Hematopoietic multipotent progenitor cell treated with erythropoietin and hydrocortisone succinate and interleukin-3 and kit ligand, for 8 days (in vitro differentiated cells): ENCODE data around the gene ZNF518A.
"Not testable (repeated sequence)": the region's sequence is repeated elsewhere in the genome, so short reads cannot be mapped to it uniquely, and the experiment has no call there.

Experiments
- DNase-seq: peaks from one replicate; pipeline ENCODE4 v3.0.0-alpha.2; 2015

Gene ZNF518A

DNA sequence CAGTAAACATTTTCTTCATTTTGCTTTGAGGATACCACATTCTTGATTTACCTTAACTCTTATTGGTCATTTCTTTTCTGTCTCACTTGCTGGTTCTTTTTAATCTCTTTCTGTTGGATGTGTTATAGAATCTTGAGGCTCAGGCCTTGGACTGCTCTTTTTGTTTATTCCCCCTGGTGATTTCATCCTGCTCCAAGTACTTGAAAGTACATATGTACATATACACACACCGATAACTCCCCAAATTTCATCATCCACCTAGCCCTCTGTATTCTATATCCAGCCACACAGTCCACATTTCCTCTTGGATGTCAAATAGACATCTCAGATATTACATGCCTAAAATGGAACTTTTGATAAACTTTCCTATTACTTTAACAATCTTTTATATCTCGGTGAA lies 7.5 kb downstream of the ZNF518A start:
- no peak for DNase-seq

- DNase-seq, result no peak
Observed at GRCh38 chr10:96138102-96138501, 8.0 kb downstream of the ZNF518A start.

- DNase-seq, result no peak
Observed at GRCh38 chr10:96152437-96152836, 22.3 kb downstream of the ZNF518A start.

- DNase-seq, result no peak
Observed at GRCh38 chr10:96153070-96153469, 23.0 kb downstream of the ZNF518A start.

GRCh38 chr10:96165726-96166125 lies 35.6 kb downstream of the ZNF518A start:
- DNase-seq, result no peak

DNA sequence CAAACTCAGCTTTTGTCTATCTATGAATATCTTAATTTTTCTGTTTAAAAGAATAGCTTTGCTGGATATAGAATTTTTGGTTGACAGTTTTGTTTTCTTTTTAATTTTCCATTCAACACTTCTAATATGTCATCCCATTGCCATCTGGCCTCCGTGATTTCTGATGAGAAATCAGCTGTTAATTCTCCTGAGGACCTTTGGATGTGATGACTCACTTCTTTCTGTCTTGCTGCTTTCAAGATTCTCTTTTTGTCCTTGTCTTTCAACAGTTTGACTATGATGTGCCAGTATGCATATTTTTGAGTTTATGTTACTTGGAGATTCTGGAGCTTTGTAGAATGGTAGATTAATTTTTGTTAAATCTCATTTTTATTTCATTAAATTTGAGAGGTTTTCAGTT lies 38.4 kb downstream of the ZNF518A start:
- DNase-seq, result no peak

DNA sequence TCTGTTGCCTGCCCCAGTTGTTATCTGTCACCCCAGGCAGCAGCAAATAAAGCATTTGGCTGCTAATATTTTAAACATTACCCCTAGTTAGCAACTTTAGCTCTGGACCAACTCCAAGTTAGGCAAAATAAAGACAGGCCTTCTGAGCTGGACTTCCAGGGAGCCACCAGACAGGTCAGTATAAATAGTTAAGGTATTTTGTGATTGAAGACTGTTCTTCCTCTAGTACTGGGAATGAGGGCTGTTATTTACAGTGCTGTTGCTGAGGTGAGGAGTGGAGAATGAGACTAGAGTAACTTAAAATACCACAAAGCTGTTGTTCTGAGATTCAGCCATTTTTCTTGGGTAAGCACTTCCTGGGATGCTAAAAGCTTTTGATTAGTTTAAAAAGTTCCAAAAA lies 40.1 kb downstream of the ZNF518A start:
- DNase-seq, result no peak

DNA sequence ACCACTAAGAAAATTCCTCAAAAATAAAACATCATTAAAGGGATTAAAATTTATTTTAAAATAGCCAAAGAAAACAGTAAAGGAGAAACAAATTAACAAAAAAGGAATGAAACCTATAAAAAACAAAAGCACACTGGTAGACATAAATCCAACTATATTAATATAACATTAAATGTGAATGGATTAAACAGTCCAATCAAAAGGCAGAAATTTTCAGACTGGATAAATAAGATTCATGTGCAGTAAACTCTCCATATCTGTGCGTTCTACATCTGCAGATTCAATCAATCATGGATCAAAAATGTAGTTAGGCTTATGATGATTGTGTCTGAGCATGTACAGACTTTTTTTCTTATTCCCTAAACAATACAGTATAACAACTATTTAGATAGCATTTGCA lies 42.6 kb downstream of the ZNF518A start:
- DNase-seq, result no peak

DNA sequence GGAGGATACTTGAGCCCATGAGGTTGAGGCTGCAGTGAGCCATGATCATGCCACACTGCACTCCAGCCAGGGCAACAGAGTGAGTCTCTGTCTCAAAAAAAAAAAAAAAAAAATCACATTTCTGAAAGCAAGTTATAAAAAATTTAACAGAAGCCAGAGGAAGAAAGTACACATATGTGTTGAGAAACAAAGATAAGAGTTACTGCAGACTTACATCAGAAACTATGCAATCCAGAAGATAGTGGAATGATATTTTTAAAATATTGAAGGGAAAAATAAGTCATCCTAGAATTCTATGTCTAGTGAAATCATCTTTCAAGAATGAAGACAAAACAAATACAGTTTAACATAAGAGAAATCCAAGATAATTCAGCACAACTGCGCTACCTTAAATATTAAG lies 46.9 kb downstream of the ZNF518A start:
- no peak for DNase-seq

GRCh38 chr10:96188421-96188820 lies 58.3 kb downstream of the ZNF518A start:
- no peak for DNase-seq

DNA sequence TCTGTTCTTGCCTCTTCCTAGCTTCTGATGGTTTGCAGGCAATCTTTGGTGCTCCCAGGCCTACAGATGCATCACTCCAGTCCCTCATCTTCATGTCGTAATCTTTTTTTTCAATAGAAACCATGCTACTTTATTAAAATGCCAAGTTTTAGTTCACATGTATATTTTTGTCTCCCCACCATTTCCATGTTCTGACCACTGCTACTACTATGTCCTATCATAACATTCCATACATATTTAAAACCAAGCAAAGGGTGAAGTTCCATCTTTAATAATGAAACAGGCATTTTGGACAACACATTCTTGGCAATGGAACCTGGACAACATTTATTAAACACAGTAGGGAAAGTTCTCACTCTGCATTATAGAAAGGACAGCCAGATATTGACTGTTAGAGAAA lies 58.8 kb downstream of the ZNF518A start:
- no peak for DNase-seq

- DNase-seq, result not testable (repeated sequence)
Observed at GRCh38 chr10:96189505-96189904, 59.4 kb downstream of the ZNF518A start.

GRCh38 chr10:96201525-96201924 lies 71.4 kb downstream of the ZNF518A start:
- no peak for DNase-seq

- DNase-seq, result no peak
Observed at GRCh38 chr10:96205580-96205979, 75.5 kb downstream of the ZNF518A start.

DNA sequence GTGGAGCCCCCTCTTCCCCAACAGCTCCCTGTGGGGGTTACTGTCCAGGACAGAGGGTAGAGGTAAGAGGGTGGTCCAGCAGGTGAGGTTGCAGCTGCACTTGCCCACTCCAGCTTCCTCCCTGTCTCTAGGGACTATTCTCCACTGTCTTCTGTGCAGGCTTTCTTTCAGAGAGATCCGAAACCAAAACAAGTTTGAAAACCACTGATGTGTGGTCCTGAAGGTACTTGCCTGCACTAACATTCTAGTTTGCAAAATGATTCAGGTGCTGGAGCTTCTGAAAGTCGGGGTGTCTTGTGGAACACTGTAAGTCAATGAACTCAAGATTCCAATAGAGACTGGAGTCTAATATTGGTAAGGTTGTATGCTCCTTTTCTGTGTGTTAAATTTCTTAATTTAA lies 78.2 kb downstream of the ZNF518A start:
- no peak for DNase-seq

DNA sequence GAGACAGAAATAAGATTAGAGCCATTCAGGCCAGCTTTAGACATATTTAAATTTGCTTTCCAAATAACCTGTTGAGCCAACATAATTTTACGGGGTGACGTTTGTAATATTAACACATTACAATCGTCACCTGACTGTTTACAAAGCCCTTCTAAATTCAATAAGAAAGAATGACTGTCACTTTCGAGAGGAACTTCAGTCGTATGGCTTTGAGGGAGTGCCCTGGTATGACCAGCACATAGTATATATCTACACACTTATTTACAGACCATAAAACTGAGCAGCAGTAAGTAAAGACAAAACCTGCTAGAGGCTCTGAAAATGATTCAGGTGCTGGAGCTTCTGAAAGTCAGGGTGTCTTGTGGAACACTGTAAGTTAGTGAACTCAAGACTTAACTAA lies 78.8 kb downstream of the ZNF518A start:
- DNase-seq, result no peak

DNA sequence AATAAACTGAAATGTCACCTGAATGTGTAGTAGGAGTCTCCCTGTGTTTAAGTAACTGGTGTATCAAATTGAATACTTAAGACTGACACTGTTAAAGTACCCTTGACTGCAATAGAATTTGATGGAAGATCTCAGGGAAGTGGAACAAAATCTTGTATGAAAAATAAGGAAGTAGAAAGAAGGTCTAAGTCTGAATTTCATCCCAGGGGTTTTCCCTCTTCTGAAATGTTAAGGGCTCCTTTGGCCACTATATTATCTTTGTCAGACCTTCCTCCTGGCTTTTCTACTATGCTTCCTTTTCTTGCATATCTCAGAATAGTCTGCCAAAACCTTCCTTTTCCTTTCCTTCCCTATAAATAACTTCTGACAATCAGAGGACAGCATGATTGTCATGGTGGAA lies 81.7 kb downstream of the ZNF518A start:
- DNase-seq, result no peak

DNA sequence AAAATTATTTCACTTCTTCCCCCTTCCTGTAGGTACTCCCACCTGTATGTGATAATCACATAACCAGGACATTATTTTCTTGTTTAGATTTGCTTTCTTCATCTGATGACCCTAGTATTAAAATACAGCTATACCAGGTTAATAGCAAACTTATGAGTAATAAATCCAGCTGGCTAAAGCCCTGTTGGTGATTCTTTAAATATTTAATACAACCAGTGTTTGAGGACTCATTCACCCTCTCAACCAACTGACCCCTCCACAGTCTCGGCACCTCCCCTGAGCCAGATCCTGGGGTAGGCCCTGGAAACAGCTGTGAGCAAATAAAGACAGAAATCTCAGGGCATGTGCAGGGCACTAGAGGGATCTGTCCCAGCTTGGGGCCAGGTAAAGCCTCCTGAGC lies 82.8 kb downstream of the ZNF518A start:
- no peak for DNase-seq
